Thyroid gland (tissue), 4 donors: Measurements from ENCODE around the gene IL4R. TPM values are rescaled to one million over a fixed set of nuclear protein-coding genes. Genes with fewer than 3 reads are reported as not detected.

ENCODE experiments used
- DNase-seq, 2 donors: peaks; one replicate each; pipeline ENCODE4 v3.0.0-alpha.2; 2019
- H3K27ac ChIP-seq, 3 donors: fragments of 200-600 bp; sonication (generic); 1 replicate in 2 of 3; 2 replicates in 1 of 3; pipeline ENCODE4 v1.5.1; 2016 to 2019; ENCODE audit warnings: mild to moderate bottlenecking in 1 of 3, moderate library complexity in 1 of 3
- H3K27me3 ChIP-seq: fragments of 200-600 bp; sonication (generic); one replicate; pipeline ENCODE4 v1.5.1; 2019
- H3K36me3 ChIP-seq, 2 donors: fragments of 200-600 bp; sonication (generic); one replicate each; pipeline ENCODE4 v1.5.1; 2016 to 2019
- H3K4me1 ChIP-seq, 2 donors: fragments of 200-600 bp; sonication (generic); one replicate each; pipeline ENCODE4 v1.5.1; 2017 to 2019
- H3K4me3 ChIP-seq, 3 donors: fragments of 200-600 bp; sonication (generic); replicated peaks in 1 of 3; 1 replicate in 2 of 3; 2 replicates in 1 of 3; pipeline ENCODE4 v1.5.1; 2016; ENCODE audit warnings: mild to moderate bottlenecking in 1 of 3
- H3K9me3 ChIP-seq: fragments of 200-600 bp; sonication (generic); one replicate; pipeline ENCODE4 v1.5.1; 2017
- POLR2A ChIP-seq, 2 donors: fragments of 450-650 bp; IDR thresholded peaks; one replicate each; pipeline ENCODE4 v1.6.1; 2017; ENCODE audit warnings: antibody characterized with exemption in 2 of 2, mild to moderate bottlenecking in 2 of 2, moderate library complexity in 1 of 2
- WGBS, 2 donors: methylation state at CpG; one replicate each; pipeline ENCODE4 v1.1.5; 2017; 5-methylcytosine and 5-hydroxymethylcytosine counted together
- intact Hi-C: fragments of 100-400 bp; cut with DNase I; formaldehyde crosslinking; loops from one replicate; pipeline ENCODE4 v1.15.1; 2023
- total RNA-seq, 4 donors: library from RNA; depleted of rRNA; stranded (reverse); fragments of >200 nt; gene quantifications; one replicate each; pipeline ENCODE4 v1.2.3, GENCODE V29; 2016
- TF ChIP-seq, protein P1 (sequence below), 6 experiments: fragments of 200-600 bp in 3 of 6; fragments of 450-650 bp in 3 of 6; sonication (generic) in 3 of 6; IDR thresholded peaks; one replicate each; pipeline ENCODE4 v1.5.1; 2016 to 2019; ENCODE audit warnings: antibody characterized with exemption in 6 of 6, mild to moderate bottlenecking in 2 of 6, inconsistent platforms in 1 of 6, moderate library complexity in 1 of 6

The IL4R gene
- total RNA-seq, 4 donors from 2014 or later = 18.5 to 42.5 (median 21.7) TPM

GRCh38 chr16:27310576-27311447, 3.0 kb upstream of the IL4R start:
- WGBS, 2 donors = 81 to 87% methylated on average over 16 of the region's 16 CpGs
- Histone ChIP-seq H3K4me1 (peaks cover 0 to 13% of the 10 kb centered on the region in 2 donors), H3K36me3 (no peaks in the 10 kb centered on the region), H3K27me3 (no peaks in the 10 kb centered on the region), H3K9me3 (no peaks in the 10 kb centered on the region), H3K27ac (no peak overlapping the region), H3K4me3 (no peak overlapping the region)
- intact Hi-C loops = no loop called here
- TF ChIP-seq, protein P1, sequence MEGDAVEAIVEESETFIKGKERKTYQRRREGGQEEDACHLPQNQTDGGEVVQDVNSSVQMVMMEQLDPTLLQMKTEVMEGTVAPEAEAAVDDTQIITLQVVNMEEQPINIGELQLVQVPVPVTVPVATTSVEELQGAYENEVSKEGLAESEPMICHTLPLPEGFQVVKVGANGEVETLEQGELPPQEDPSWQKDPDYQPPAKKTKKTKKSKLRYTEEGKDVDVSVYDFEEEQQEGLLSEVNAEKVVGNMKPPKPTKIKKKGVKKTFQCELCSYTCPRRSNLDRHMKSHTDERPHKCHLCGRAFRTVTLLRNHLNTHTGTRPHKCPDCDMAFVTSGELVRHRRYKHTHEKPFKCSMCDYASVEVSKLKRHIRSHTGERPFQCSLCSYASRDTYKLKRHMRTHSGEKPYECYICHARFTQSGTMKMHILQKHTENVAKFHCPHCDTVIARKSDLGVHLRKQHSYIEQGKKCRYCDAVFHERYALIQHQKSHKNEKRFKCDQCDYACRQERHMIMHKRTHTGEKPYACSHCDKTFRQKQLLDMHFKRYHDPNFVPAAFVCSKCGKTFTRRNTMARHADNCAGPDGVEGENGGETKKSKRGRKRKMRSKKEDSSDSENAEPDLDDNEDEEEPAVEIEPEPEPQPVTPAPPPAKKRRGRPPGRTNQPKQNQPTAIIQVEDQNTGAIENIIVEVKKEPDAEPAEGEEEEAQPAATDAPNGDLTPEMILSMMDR (IDR thresholded peaks at IDR 0.05) = no peak
- no peak for TF ChIP-seq POLR2A (IDR thresholded peaks at IDR 0.05)
- no peak for DNase-seq

DNA sequence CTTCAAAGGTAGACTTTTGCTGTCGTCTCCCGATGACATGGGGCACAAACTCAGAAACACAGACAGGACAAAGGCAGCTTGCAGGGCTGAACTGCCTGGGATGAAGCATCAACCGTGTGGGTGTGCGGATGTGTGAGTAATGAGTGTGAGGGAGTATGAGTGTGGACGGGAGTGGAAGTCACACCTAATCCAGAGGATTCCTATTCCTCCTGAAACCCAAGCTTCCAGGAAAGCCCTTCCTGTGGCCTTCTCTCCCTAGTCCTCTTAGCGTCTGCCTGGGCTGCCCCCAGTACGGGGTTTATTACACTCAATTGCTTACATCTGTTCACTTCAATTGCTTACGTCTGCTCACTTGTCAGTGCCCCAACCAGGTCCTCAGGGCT, 2.3 kb upstream of the IL4R start:
- H3K9me3 ChIP-seq = no peaks in the 10 kb centered on the region
- WGBS, 2 donors = 69 to 72% methylated on average over 8 of the region's 8 CpGs
- no peaks in the 10 kb centered on the region for H3K36me3 ChIP-seq
- TF ChIP-seq, protein P1 (IDR thresholded peaks at IDR 0.05) = no peak
- no peak for TF ChIP-seq POLR2A (IDR thresholded peaks at IDR 0.05)
- peaks cover 0 to 19% of the 10 kb centered on the region in 2 donors for H3K4me1 ChIP-seq
- H3K27ac ChIP-seq = no peak overlapping the region
- no peak for DNase-seq
- intact Hi-C loops = no loop called here
- H3K4me3 ChIP-seq = no peak overlapping the region
- H3K27me3 ChIP-seq = no peaks in the 10 kb centered on the region

DNA sequence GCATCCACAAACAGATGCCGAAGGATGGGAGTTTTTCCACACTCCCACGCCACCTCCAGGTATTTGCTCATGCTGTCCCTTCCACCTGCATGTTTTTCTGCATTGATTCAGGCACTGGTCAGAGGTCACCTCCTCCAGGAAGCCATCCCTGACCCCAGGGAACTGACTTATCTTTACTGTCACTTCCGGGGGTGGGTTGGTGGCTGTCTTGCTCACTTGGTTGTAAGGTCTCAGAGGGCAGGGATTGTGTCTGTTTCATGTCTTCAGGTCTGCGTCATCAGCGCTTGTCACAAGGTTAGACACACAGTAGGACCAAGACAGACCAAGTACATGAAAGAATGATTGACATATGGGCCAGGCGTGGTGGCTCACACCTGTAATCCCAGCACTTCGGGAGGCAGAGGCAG, 1.9 kb upstream of the IL4R start:
- H3K36me3 ChIP-seq = no peaks in the 10 kb centered on the region
- H3K27ac ChIP-seq = no peak overlapping the region
- 81 to 88% methylated on average over 7 of the region's 7 CpGs for WGBS, 2 donors
- no peaks in the 10 kb centered on the region for H3K27me3 ChIP-seq
- H3K4me1 ChIP-seq = peaks cover 0 to 23% of the 10 kb centered on the region in 2 donors
- TF ChIP-seq, protein P1 (IDR thresholded peaks at IDR 0.05) = no peak
- TF ChIP-seq POLR2A (IDR thresholded peaks at IDR 0.05) = no peak
- H3K4me3 ChIP-seq = no peak overlapping the region
- DNase-seq = no peak
- H3K9me3 ChIP-seq = no peaks in the 10 kb centered on the region
- intact Hi-C loops = no loop called here

DNA sequence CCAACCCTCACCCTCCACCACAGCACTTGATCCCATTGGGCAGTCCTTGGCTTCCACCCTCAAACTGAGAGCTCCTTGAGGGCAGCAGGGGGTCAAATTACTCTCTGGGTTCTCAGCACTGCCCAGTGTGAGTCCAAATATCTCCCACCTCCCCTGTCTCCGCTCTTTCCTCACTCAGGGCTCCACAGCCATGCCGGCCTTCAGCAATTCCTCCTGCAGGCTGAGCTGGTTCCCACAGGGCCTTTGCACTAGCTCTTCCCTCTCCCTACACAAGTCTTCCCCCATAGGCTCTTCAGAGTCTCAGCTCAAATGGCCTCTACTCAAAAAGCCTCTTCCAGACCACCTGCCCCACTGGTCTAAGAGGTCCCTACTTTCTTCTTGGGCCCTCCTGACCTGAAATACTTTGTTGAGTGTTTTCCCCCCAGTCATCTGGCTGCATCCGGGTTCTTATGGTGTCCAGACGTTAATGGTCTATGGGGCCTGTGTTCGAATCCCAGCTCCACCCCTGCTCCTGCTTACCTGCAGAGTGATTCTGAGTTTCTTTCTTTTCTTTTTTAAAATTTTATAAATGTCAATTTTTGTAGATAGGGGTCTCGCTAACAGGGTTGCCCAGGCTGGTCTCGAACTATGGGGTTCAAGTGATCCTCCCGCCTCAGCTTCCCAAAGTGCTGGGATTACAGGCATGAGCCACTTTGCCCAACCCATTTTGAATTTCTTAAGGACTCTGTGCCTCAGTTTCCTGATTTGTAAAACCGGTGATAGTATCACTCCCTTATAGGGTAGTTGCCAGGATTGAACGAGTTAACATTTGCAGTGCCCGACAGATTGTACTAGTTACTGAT, 973 bp upstream of the IL4R start:
- TF ChIP-seq, protein P1 (IDR thresholded peaks at IDR 0.05) = no peak
- TF ChIP-seq POLR2A (IDR thresholded peaks at IDR 0.05) = no peak

More for the DNA sequence above, 973 bp upstream of the IL4R start:
- H3K4me1 ChIP-seq = peaks cover 0 to 27% of the 10 kb centered on the region in 2 donors
- H3K27me3 ChIP-seq = no peaks in the 10 kb centered on the region
- H3K4me3 ChIP-seq = peak overlapping the region in 2 of 3 donors; percentile 66 to 87
- H3K36me3 ChIP-seq = no peaks in the 10 kb centered on the region
- DNase-seq = no peak
- 69 to 70% methylated on average over 11 of the region's 11 CpGs for WGBS, 2 donors
- H3K9me3 ChIP-seq = no peaks in the 10 kb centered on the region
- intact Hi-C loops = no loop called here
- H3K27ac ChIP-seq = peak overlapping the region; percentile 47 to 93 (median 92)
